Measurements from ENCODE around the gene DNAH17.

GRCh38 chr17:78515480-78515879 lies 61.7 kb downstream of the DNAH17 start:
- TF ChIP-seq CTCF (IDR thresholded peaks at IDR 0.05; ENCODE audit: low read depth, low read length, poor library complexity, severe bottlenecking) (no peak), EZH2phosphoT487 (IDR thresholded peaks at IDR 0.05; ENCODE audit: borderline replicate concordance, low read length) (no peak)

Data from DOHH2 (cell line).